Vagina (tissue), 2 donors: Measurements from ENCODE around the gene NR1I2.

Source experiments
- CTCF ChIP-seq, 3 experiments: fragments of 450-650 bp in 2 of 3; fragments of 200-600 bp in 1 of 3; sonication (generic) in 1 of 3; IDR thresholded peaks; one replicate each; pipeline ENCODE4 v1.5.1; 2017 to 2019; ENCODE audit warnings: antibody characterized with exemption in 3 of 3, mild to moderate bottlenecking in 2 of 3, moderate library complexity in 2 of 3
- POLR2A ChIP-seq, 2 donors: fragments of 450-650 bp; IDR thresholded peaks; one replicate each; pipeline ENCODE4 v1.6.1; 2017; ENCODE audit warnings: antibody characterized with exemption in 2 of 2, mild to moderate bottlenecking in 2 of 2, moderate library complexity in 2 of 2
- POLR2AphosphoS5 ChIP-seq, 2 donors: sonication (generic); formaldehyde crosslinking; IDR thresholded peaks; one replicate each; pipeline ENCODE4 v1.9.0; 2017; ENCODE audit warnings: antibody characterized with exemption in 2 of 2, mild to moderate bottlenecking in 2 of 2, low read depth in 1 of 2; ENCODE audit not compliant: insufficient read depth in 1 of 2

GRCh38 chr3:119786409-119786808 lies 4.5 kb downstream of the NR1I2 start:
- TF ChIP-seq POLR2AphosphoS5 (IDR thresholded peaks at IDR 0.05; ENCODE audit: insufficient read depth in 1 of 2, low read depth in 1 of 2) = no peak
- no peak for TF ChIP-seq POLR2A (IDR thresholded peaks at IDR 0.05)
- no peak for TF ChIP-seq CTCF (IDR thresholded peaks at IDR 0.05)
